HPDE6-E6E7 (cell line): Measurements from ENCODE around the gene C3orf18.

ENCODE experiments used
- DNase-seq: peaks from one replicate; pipeline ENCODE4 v3.0.0; 2011; ENCODE audit warnings: missing footprints; ENCODE audit errors: extremely low spot score

The C3orf18 gene

GRCh38 chr3:50580683-50581458 is 13.3 kb upstream of the C3orf18 start:
- no peak for DNase-seq

GRCh38 chr3:50577348-50577747 is 9.8 kb upstream of the C3orf18 start:
- no peak for DNase-seq

- no peak for DNase-seq
Observed at GRCh38 chr3:50575372-50575771, 7.8 kb upstream of the C3orf18 start.

GRCh38 chr3:50574444-50574831 is 6.9 kb upstream of the C3orf18 start:
- no peak for DNase-seq

- DNase-seq: no peak
Observed at GRCh38 chr3:50573566-50574443, 6.3 kb upstream of the C3orf18 start.

GRCh38 chr3:50572801-50573371 is 5.3 kb upstream of the C3orf18 start:
- DNase-seq: no peak

- DNase-seq: no peak
Observed at GRCh38 chr3:50572158-50572557, 4.6 kb upstream of the C3orf18 start.

GRCh38 chr3:50571486-50571885 is 3.9 kb upstream of the C3orf18 start:
- DNase-seq: no peak

- DNase-seq: no peak
Observed at GRCh38 chr3:50570508-50571279, 3.1 kb upstream of the C3orf18 start.

GRCh38 chr3:50568947-50569749 is 1.6 kb upstream of the C3orf18 start, which contains the start of gene HEMK1:
Gene HEMK1, plus strand, starts transcription at chr3:50569522. Its CDS starts 1,583 bp downstream, at chr3:50571105.
- peak; percentile 75 for DNase-seq

- no peak for DNase-seq
Observed at GRCh38 chr3:50567011-50567385, 549 bp downstream of the C3orf18 start.

- DNase-seq: no peak
Observed at GRCh38 chr3:50564321-50564720, 3.2 kb downstream of the C3orf18 start.

GRCh38 chr3:50563867-50564266 is 3.7 kb downstream of the C3orf18 start:
- no peak for DNase-seq

- DNase-seq: peak; percentile 31
Observed at GRCh38 chr3:50562861-50563260, 4.7 kb downstream of the C3orf18 start.

GRCh38 chr3:50559702-50560101 is 7.8 kb downstream of the C3orf18 start:
- DNase-seq: no peak

- DNase-seq: no peak
Observed at GRCh38 chr3:50557915-50558314, 9.6 kb downstream of the C3orf18 start.

- DNase-seq: no peak
Observed at GRCh38 chr3:50557106-50557505, 10.4 kb downstream of the C3orf18 start.

- no peak for DNase-seq
Observed at GRCh38 chr3:50554553-50554952, 13.0 kb downstream of the C3orf18 start.

- DNase-seq: no peak
Observed at GRCh38 chr3:50552598-50552997, 14.9 kb downstream of the C3orf18 start.

- DNase-seq: no peak
Observed at GRCh38 chr3:50551681-50552435, 15.7 kb downstream of the C3orf18 start.
